ENCODE data around the gene AHR. TPM values are rescaled to one million over a fixed set of nuclear protein-coding genes. Genes with fewer than 3 reads are reported as not detected.
A peak's percentile ranks its signal among the peaks of the same experiment; 100 is the strongest.

Gene AHR
- total RNA-seq, 3 donors from 2014 or later, result 103 to 349 (median 146) TPM

DNA sequence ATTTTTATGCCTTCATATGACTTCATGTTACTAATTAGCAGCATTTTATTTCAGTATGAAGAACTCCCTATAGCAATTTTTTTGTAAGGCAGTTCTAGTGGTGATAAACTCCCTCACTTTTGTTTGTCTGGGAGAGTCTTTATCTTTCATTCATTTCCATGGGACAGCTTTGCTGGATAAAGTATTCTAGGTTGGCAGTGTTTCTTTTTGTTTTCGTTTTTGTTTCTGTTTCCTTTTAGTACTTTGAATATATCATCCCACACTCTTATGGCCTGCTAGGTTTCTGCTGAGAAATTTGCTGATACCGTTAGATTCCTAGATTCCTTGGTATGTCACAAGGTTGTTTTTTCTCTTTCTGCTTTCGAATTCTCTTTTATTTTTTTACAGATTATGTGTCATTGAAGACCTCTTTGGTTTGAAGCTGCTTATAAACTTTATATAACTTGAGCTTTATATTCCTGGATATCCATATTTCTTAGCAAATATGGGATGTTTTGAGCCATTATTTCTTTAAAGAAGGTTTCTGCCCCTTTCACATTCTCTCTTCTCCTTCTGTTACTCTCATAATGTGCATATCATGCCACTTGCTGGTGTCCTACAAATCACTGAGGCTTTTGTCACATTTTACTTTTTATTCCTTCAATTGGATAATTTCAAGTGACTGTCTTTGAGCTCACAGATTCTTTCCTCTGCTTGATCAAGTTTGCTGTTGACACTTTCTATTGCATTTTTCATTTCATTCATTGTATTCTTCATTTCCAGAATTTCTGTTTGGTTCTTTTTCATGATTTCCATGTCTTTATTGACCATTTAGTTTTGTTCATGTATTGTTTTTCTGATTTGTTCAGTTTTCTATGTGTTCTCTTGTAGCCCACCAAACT lies 28.9 kb upstream of the AHR start:
- no peaks in the 10 kb centered on the region for H3K4me1 ChIP-seq
- no peak for TF ChIP-seq POLR2A (IDR thresholded peaks at IDR 0.05)
- TF ChIP-seq POLR2AphosphoS5 (IDR thresholded peaks at IDR 0.05), result no peak
- TF ChIP-seq, protein P1, sequence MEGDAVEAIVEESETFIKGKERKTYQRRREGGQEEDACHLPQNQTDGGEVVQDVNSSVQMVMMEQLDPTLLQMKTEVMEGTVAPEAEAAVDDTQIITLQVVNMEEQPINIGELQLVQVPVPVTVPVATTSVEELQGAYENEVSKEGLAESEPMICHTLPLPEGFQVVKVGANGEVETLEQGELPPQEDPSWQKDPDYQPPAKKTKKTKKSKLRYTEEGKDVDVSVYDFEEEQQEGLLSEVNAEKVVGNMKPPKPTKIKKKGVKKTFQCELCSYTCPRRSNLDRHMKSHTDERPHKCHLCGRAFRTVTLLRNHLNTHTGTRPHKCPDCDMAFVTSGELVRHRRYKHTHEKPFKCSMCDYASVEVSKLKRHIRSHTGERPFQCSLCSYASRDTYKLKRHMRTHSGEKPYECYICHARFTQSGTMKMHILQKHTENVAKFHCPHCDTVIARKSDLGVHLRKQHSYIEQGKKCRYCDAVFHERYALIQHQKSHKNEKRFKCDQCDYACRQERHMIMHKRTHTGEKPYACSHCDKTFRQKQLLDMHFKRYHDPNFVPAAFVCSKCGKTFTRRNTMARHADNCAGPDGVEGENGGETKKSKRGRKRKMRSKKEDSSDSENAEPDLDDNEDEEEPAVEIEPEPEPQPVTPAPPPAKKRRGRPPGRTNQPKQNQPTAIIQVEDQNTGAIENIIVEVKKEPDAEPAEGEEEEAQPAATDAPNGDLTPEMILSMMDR (IDR thresholded peaks at IDR 0.05), result no peak
- no peaks in the 10 kb centered on the region for H3K27me3 ChIP-seq
- intact Hi-C loops (cut with DNase I; ENCODE audit: low total_unique reads), result no loop called here
- no peak overlapping the region for H3K4me3 ChIP-seq
- no peak for DNase-seq (ENCODE audit: low spot score in 2 of 2)
- no peak overlapping the region for H3K27ac ChIP-seq
- peaks cover 14 to 23% of the 10 kb centered on the region in 2 donors for H3K9me3 ChIP-seq
- H3K36me3 ChIP-seq, result no peaks in the 10 kb centered on the region

GRCh38 chr7:17274551-17275245 lies 23.8 kb upstream of the AHR start:
- Histone ChIP-seq H3K4me3 (no peak overlapping the region), H3K9me3 (peaks cover 8 to 14% of the 10 kb centered on the region in 2 donors), H3K27me3 (no peaks in the 10 kb centered on the region), H3K36me3 (no peaks in the 10 kb centered on the region), H3K4me1 (peaks cover 0 to 15% of the 10 kb centered on the region in 2 donors), H3K27ac (peak overlapping the region in 1 of 2 donors; percentile 15)
- no peak for DNase-seq (ENCODE audit: low spot score in 2 of 2)
- no peak for TF ChIP-seq POLR2AphosphoS5 (IDR thresholded peaks at IDR 0.05)
- intact Hi-C loops (cut with DNase I; ENCODE audit: low total_unique reads), result no loop called here

DNA sequence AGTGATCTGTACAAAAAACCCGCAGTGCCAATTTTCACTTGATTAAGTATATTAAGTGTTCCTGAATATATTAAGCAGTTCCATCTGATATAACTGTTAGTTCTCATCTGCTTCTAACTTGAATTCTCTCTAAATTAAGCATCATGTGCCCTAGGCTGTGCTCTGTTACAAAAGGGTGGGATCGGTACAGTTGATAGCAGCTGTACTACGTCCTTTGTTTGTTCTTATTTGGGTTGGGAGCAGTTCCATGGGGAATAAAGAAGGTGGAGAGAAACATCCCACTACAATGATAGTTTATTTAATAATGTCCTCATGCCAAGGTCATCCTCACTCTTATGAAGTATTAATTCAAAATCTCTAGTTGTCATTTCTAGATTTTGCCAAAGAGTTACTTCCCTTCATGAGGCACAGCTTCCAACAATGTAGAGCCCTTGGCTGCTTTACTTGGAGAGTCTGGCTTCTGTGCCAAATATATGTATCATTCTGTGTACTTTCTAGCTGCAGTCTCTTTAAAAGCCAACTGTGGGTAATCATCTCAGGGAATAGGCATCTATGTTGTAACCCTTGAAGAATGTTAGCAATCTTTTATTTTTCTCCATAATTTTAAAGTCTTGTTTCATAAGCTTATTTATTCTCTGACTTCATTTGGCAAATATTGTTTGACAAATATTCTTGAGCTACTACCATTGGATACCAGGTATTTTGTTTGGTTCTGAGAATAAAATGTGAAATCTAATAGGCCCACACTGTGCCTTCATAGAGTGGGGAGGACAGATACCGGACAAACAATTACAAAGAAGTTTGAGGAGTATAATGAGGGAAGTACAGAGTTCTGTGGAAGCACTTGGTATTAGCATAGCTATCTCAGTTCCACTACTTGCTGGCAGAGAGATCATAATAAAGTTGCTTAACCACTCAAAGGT lies 22.4 kb upstream of the AHR start:
- Histone ChIP-seq H3K4me1 (peaks cover 0 to 15% of the 10 kb centered on the region in 2 donors), H3K4me3 (no peak overlapping the region), H3K27ac (peak overlapping the region; percentile 50 to 68), H3K36me3 (no peaks in the 10 kb centered on the region), H3K9me3 (peaks cover 0 to 5% of the 10 kb centered on the region in 2 donors), H3K27me3 (no peaks in the 10 kb centered on the region)
- DNase-seq (ENCODE audit: low spot score in 2 of 2), result no peak
- intact Hi-C loops (cut with DNase I; ENCODE audit: low total_unique reads), result no loop called here
- TF ChIP-seq, protein P1 (IDR thresholded peaks at IDR 0.05), result no peak
- TF ChIP-seq POLR2AphosphoS5 (IDR thresholded peaks at IDR 0.05) (no peak), POLR2A (IDR thresholded peaks at IDR 0.05) (no peak)

GRCh38 chr7:17279061-17279460 lies 19.4 kb upstream of the AHR start:
- TF ChIP-seq, protein P1 (IDR thresholded peaks at IDR 0.05), result no peak
- TF ChIP-seq POLR2AphosphoS5 (IDR thresholded peaks at IDR 0.05) (no peak), POLR2A (IDR thresholded peaks at IDR 0.05) (no peak)
- Histone ChIP-seq H3K4me3 (no peak overlapping the region), H3K27ac (no peak overlapping the region), H3K9me3 (no peaks in the 10 kb centered on the region), H3K36me3 (no peaks in the 10 kb centered on the region), H3K27me3 (no peaks in the 10 kb centered on the region), H3K4me1 (peaks cover 0 to 15% of the 10 kb centered on the region in 2 donors)
- DNase-seq (ENCODE audit: low spot score in 2 of 2), result no peak
- intact Hi-C loops (cut with DNase I; ENCODE audit: low total_unique reads), result no loop called here

- Histone ChIP-seq H3K36me3 (no peaks in the 10 kb centered on the region), H3K4me1 (no peaks in the 10 kb centered on the region), H3K27ac (no peak overlapping the region), H3K27me3 (no peaks in the 10 kb centered on the region), H3K4me3 (no peak overlapping the region), H3K9me3 (no peaks in the 10 kb centered on the region)
- intact Hi-C loops (cut with DNase I; ENCODE audit: low total_unique reads), result no loop called here
- TF ChIP-seq POLR2AphosphoS5 (IDR thresholded peaks at IDR 0.05) (no peak), POLR2A (IDR thresholded peaks at IDR 0.05) (no peak)
- TF ChIP-seq, protein P1 (IDR thresholded peaks at IDR 0.05), result no peak
- DNase-seq (ENCODE audit: low spot score in 2 of 2), result no peak
These were observed 9.3 kb upstream of the AHR start for GRCh38 chr7:17289074-17289645.
